Ascending aorta (tissue), 2 donors: ENCODE results near the gene FN1. TPM values are rescaled to one million over a fixed set of nuclear protein-coding genes. Genes with fewer than 3 reads are reported as not detected.

Experiments used
- DNase-seq, 2 donors: peaks; one replicate each; pipeline ENCODE4 v3.0.0-alpha.2; 2019; ENCODE audit warnings: low spot score in 2 of 2
- H3K27ac ChIP-seq, 2 donors: fragments of 200-600 bp; sonication (generic); one replicate each; pipeline ENCODE4 v1.5.1; 2016 to 2017; ENCODE audit warnings: mild to moderate bottlenecking in 1 of 2
- H3K27me3 ChIP-seq: fragments of 200-600 bp; sonication (generic); one replicate; pipeline ENCODE4 v1.5.1; 2017
- H3K36me3 ChIP-seq, 2 donors: fragments of 200-600 bp; sonication (generic); one replicate each; pipeline ENCODE4 v1.5.1; 2016
- H3K4me1 ChIP-seq, 2 donors: fragments of 200-600 bp; sonication (generic); one replicate each; pipeline ENCODE4 v1.5.1; 2016 to 2017; ENCODE audit warnings: mild to moderate bottlenecking in 1 of 2
- H3K4me3 ChIP-seq, 2 donors: fragments of 200-600 bp; sonication (generic); one replicate each; pipeline ENCODE4 v1.5.1; 2016 to 2017; ENCODE audit warnings: mild to moderate bottlenecking in 1 of 2
- H3K9me3 ChIP-seq, 2 donors: fragments of 200-600 bp; sonication (generic); one replicate each; pipeline ENCODE4 v1.5.1; 2016
- CTCF ChIP-seq, 3 experiments: fragments of 200-600 bp in 2 of 3; fragments of 450-650 bp in 1 of 3; sonication (generic) in 2 of 3; IDR thresholded peaks; one replicate each; pipeline ENCODE4 v1.5.1; 2016 to 2019; ENCODE audit warnings: antibody characterized with exemption in 3 of 3, mild to moderate bottlenecking in 1 of 3, moderate library complexity in 1 of 3
- intact Hi-C: fragments of 100-400 bp; cut with DNase I; formaldehyde crosslinking; loops from one replicate; pipeline ENCODE4 v1.15.1; 2023
- total RNA-seq: library from RNA; depleted of rRNA; stranded (reverse); fragments of >200 nt; gene quantifications from one replicate; pipeline ENCODE4 v1.1.0, GENCODE V29; 2016

Gene FN1
- total RNA-seq: 5,098 TPM

- TF ChIP-seq CTCF (IDR thresholded peaks at IDR 0.05): no peak
- no peaks in the 10 kb centered on the region for H3K27me3 ChIP-seq
- H3K36me3 ChIP-seq: peaks cover 2 to 24% of the 10 kb centered on the region in 2 donors
- peak; percentile 84 to 97 for DNase-seq
- H3K27ac ChIP-seq: peak within 1 kb of the TSS; percentile 86 to 99
- intact Hi-C loops: loop anchor here (2.0 to 5.0 kb wide), 5 partner anchors 25 to 481 kb away; no protein-coding TSS in a partner anchor
- peak within 1 kb of the TSS; percentile 80 for H3K4me3 ChIP-seq
- H3K9me3 ChIP-seq: no peaks in the 10 kb centered on the region
- peaks cover 9 to 18% of the 10 kb centered on the region in 2 donors for H3K4me1 ChIP-seq
Observed at GRCh38 chr2:215435870-215436704, at the start of gene FN1. TSS of gene FN1 (minus strand) at chr2:215436068. CDS start at chr2:215435802, 266 bp downstream.

GRCh38 chr2:215485032-215485431, 49.2 kb upstream of the FN1 start:
- TF ChIP-seq CTCF (IDR thresholded peaks at IDR 0.05): no peak
- Histone ChIP-seq H3K27ac (no peak overlapping the region), H3K36me3 (no peaks in the 10 kb centered on the region), H3K9me3 (no peaks in the 10 kb centered on the region), H3K27me3 (no peaks in the 10 kb centered on the region), H3K4me1 (no peaks in the 10 kb centered on the region), H3K4me3 (no peak overlapping the region)
- intact Hi-C loops: no loop called here
- no peak for DNase-seq

GRCh38 chr2:215484570-215484969, 48.7 kb upstream of the FN1 start:
- H3K4me1 ChIP-seq: no peaks in the 10 kb centered on the region
- DNase-seq: no peak
- H3K4me3 ChIP-seq: no peak overlapping the region
- intact Hi-C loops: no loop called here
- TF ChIP-seq CTCF (IDR thresholded peaks at IDR 0.05): no peak
- H3K36me3 ChIP-seq: no peaks in the 10 kb centered on the region
- no peaks in the 10 kb centered on the region for H3K27me3 ChIP-seq
- H3K9me3 ChIP-seq: no peaks in the 10 kb centered on the region
- H3K27ac ChIP-seq: no peak overlapping the region

- no peak for TF ChIP-seq CTCF (IDR thresholded peaks at IDR 0.05)
- DNase-seq: no peak
- no peaks in the 10 kb centered on the region for H3K27me3 ChIP-seq
- intact Hi-C loops: no loop called here
- H3K27ac ChIP-seq: no peak overlapping the region
- no peaks in the 10 kb centered on the region for H3K9me3 ChIP-seq
- no peak overlapping the region for H3K4me3 ChIP-seq
- no peaks in the 10 kb centered on the region for H3K36me3 ChIP-seq
- H3K4me1 ChIP-seq: no peaks in the 10 kb centered on the region
Observed at GRCh38 chr2:215483431-215483830, 47.6 kb upstream of the FN1 start.

GRCh38 chr2:215479536-215480240, 43.8 kb upstream of the FN1 start:
- TF ChIP-seq CTCF (IDR thresholded peaks at IDR 0.05): no peak
- Histone ChIP-seq H3K27ac (no peak overlapping the region), H3K27me3 (no peaks in the 10 kb centered on the region), H3K36me3 (no peaks in the 10 kb centered on the region), H3K4me3 (no peak overlapping the region), H3K9me3 (no peaks in the 10 kb centered on the region), H3K4me1 (no peaks in the 10 kb centered on the region)
- intact Hi-C loops: no loop called here
- no peak for DNase-seq
